Endothelial cell of umbilical vein (primary cell): ENCODE results near the gene ATG14. TPM values are rescaled to one million over a fixed set of nuclear protein-coding genes. Genes with fewer than 3 reads are reported as not detected.

Source experiments
- BruUV-seq: library from RNA; stranded (reverse); fragments of 400-500 nt; replicated peaks from 2 replicates; lab custom pipeline; 2021; lab: Mats Ljungman, UMichigan
- CTCF ChIA-PET: fragments of 300-600, 350-600 bp; sonication (Branson Sonifier 250); formaldehyde crosslinking; loops from one replicate; lab custom pipeline; 2021; ENCODE audit warnings: antibody characterized with exemption, inconsistent platforms; lab: Charles Lee
- POLR2A ChIA-PET: fragments of 300-600, 350-600 bp; sonication (Branson Sonifier 250); formaldehyde crosslinking; loops from one replicate; lab custom pipeline; 2021; ENCODE audit warnings: antibody characterized with exemption, inconsistent platforms; lab: Charles Lee
- DNase-seq: peaks from one replicate; pipeline ENCODE4 v3.0.0-alpha.2; 2011; ENCODE audit warnings: low read depth, low spot score
- FAIRE-seq: peaks from 2 replicates; lab custom pipeline; 2011; peaks lifted over from hg19 to GRCh38; lab: Jason Lieb, UNC
- H2AFZ ChIP-seq: 2 replicates; pipeline ENCODE4 v1.6.0; 2012; ENCODE audit warnings: low read depth, low read length, control low read depth, inconsistent platforms
- H3K27ac ChIP-seq: 2 replicates; pipeline ENCODE4 v1.5.1; 2011; ENCODE audit warnings: low read depth, mild to moderate bottlenecking, control low read depth, low read length, moderate library complexity; ENCODE audit not compliant: insufficient read depth
- H3K27me3 ChIP-seq, 2 experiments: 2 replicates each; pipeline versions ENCODE4 v1.6.0 to v1.6.1; 2011; ENCODE audit warnings: low read length in 2 of 2, mixed read lengths in 1 of 2; ENCODE audit not compliant: control insufficient read depth in 2 of 2, insufficient read depth in 2 of 2
- H3K36me3 ChIP-seq, 2 experiments: 2 replicates in 1 of 2; 3 replicates in 1 of 2; pipeline ENCODE4 v1.5.1; 2011; ENCODE audit warnings: low read length in 2 of 2, mild to moderate bottlenecking in 1 of 2, moderate library complexity in 1 of 2; ENCODE audit not compliant: control insufficient read depth in 2 of 2, insufficient read depth in 2 of 2; ENCODE audit errors: extremely low read depth in 1 of 2
- H3K4me1 ChIP-seq: 3 replicates; pipeline ENCODE4 v1.5.1; 2011; ENCODE audit warnings: mild to moderate bottlenecking, low read length; ENCODE audit not compliant: control insufficient read depth, insufficient read depth; ENCODE audit errors: extremely low read depth
- H3K4me2 ChIP-seq: 2 replicates; pipeline ENCODE4 v1.6.1; 2011; ENCODE audit warnings: low read length, control low read depth, mixed read lengths; ENCODE audit not compliant: insufficient read depth
- H3K4me3 ChIP-seq, 3 experiments: fragments of 200-600 bp in 1 of 3; sonication (generic), shearing (Covaris generic) in 1 of 3; replicated peaks in 1 of 3; 2 replicates each; pipeline ENCODE4 v1.5.1; 2011 to 2016; ENCODE audit warnings: control low read depth in 3 of 3, low read length in 3 of 3, mild to moderate bottlenecking in 2 of 3, inconsistent platforms in 1 of 3, low read depth in 1 of 3, moderate library complexity in 1 of 3; ENCODE audit not compliant: insufficient read depth in 1 of 3
- H3K79me2 ChIP-seq: 2 replicates; pipeline ENCODE4 v1.6.0; 2012; ENCODE audit warnings: low read length, inconsistent platforms; ENCODE audit not compliant: control insufficient read depth, insufficient read depth
- H3K9ac ChIP-seq: replicated peaks from 2 replicates; pipeline ENCODE3; 2011; ENCODE audit warnings: low read length, control low read depth; ENCODE audit not compliant: insufficient read depth; ENCODE audit errors: extremely low read depth
- H3K9me1 ChIP-seq: replicated peaks from 3 replicates; pipeline ENCODE4 v1.6.0; 2011; ENCODE audit warnings: mild to moderate bottlenecking, low read length; ENCODE audit not compliant: control insufficient read depth, insufficient read depth; ENCODE audit errors: extremely low read depth
- H3K9me3 ChIP-seq: replicated peaks from 2 replicates; pipeline ENCODE4 v1.5.1; 2012; ENCODE audit warnings: low read length, inconsistent platforms; ENCODE audit not compliant: control insufficient read depth, insufficient read depth
- H4K20me1 ChIP-seq: replicated peaks from 2 replicates; pipeline ENCODE3; 2011; ENCODE audit warnings: mild to moderate bottlenecking, low read length; ENCODE audit not compliant: control insufficient read depth, insufficient read depth; ENCODE audit errors: extremely low read depth
- EZH2 ChIP-seq: IDR thresholded peaks from 2 replicates; pipeline ENCODE4 v1.6.1; 2012; ENCODE audit warnings: borderline replicate concordance, low read depth, mild to moderate bottlenecking, moderate library complexity, low read length, inconsistent platforms; ENCODE audit not compliant: severe bottlenecking
- FOS ChIP-seq: IDR thresholded peaks from 2 replicates; pipeline ENCODE4 v1.6.1; 2011; ENCODE audit warnings: mild to moderate bottlenecking, low read length, moderate library complexity, borderline replicate concordance; ENCODE audit not compliant: insufficient read depth
- GATA2 ChIP-seq: IDR thresholded peaks from 2 replicates; pipeline ENCODE4 v1.7.0; 2011; ENCODE audit warnings: low read depth, mild to moderate bottlenecking, moderate library complexity, mixed read lengths, low read length; ENCODE audit not compliant: insufficient read length, insufficient read depth
- JUN ChIP-seq: IDR thresholded peaks from 2 replicates; pipeline ENCODE4 v1.6.1; 2011; ENCODE audit warnings: borderline replicate concordance, low read depth; ENCODE audit not compliant: insufficient read length, insufficient read depth
- MYC ChIP-seq: IDR thresholded peaks from one replicate; pipeline ENCODE4 v1.6.1; 2011; ENCODE audit warnings: mild to moderate bottlenecking, low read depth, low read length
- POLR2A ChIP-seq: IDR thresholded peaks from 2 replicates; pipeline ENCODE4 v1.6.1; 2012; ENCODE audit warnings: low read depth, mild to moderate bottlenecking, control low read depth, low read length
- POLR2AphosphoS5 ChIP-seq: IDR thresholded peaks from 2 replicates; pipeline ENCODE4 v1.6.1; 2012; ENCODE audit warnings: low read depth, mild to moderate bottlenecking, control low read depth, low read length, moderate library complexity; ENCODE audit not compliant: insufficient read depth
- dilution Hi-C: fragments of 300-500 bp; cut with MboI; formaldehyde crosslinking; loops from one replicate; pipeline ENCODE4 v1.15.0; 2019; ENCODE audit warnings: low sequenced_read_pairs; ENCODE audit not compliant: extremely low pct_ligation_motif_present
- intact Hi-C: fragments of 100-400 bp; cut with micrococcal nuclease; formaldehyde crosslinking; loops from one replicate; pipeline ENCODE4 v1.10.0; 2022
- polyA plus RNA-seq, 4 experiments: library from polyadenylated mRNA; depleted of rRNA in 3 of 4; stranded (reverse) in 3 of 4; unstranded in 1 of 4; fragments of >200 nt; gene quantifications; 2 replicates each; pipeline versions ENCODE4 v1.2.1 to v1.2.3, GENCODE V29; 2011 to 2012; ENCODE audit warnings: missing spikeins in 1 of 4
- total RNA-seq: library from RNA; stranded (reverse); gene quantifications from 2 replicates; pipeline ENCODE4 v1.2.3, GENCODE V29; 2021
- TF ChIP-seq, protein P1 (sequence below): IDR thresholded peaks from 2 replicates; pipeline ENCODE4 v1.6.1; 2011; ENCODE audit not compliant: insufficient read depth, insufficient read length
- TF ChIP-seq, protein P2 (sequence below), 2 donors: IDR thresholded peaks; 1 replicate in 1 of 2; 2 replicates in 1 of 2; pipeline ENCODE4 v1.5.1; 2011; ENCODE audit warnings: low read length in 2 of 2, mild to moderate bottlenecking in 2 of 2, moderate library complexity in 2 of 2, control low read depth in 1 of 2, inconsistent platforms in 1 of 2, low read depth in 1 of 2; ENCODE audit not compliant: insufficient read depth in 1 of 2; ENCODE audit errors: extremely low read depth in 1 of 2

Gene ATG14
- total and polyA plus RNA-seq, 2 donors (not counting 3 experiments of a cell fraction or from before 2014, with no cell fraction given): 5.9 to 10.0 TPM

GRCh38 chr14:55366271-55366670, 45.4 kb downstream of the ATG14 start:
- Histone ChIP-seq H3K27ac (no peak overlapping the region), H3K9me3 (no peaks in the 10 kb centered on the region), H3K9ac (no peak overlapping the region), H3K4me3 (no peak overlapping the region), H3K9me1 (no peaks in the 10 kb centered on the region), H4K20me1 (no peaks in the 10 kb centered on the region), H3K79me2 (no peaks in the 10 kb centered on the region), H2AFZ (no peak overlapping the region), H3K4me1 (no peaks in the 10 kb centered on the region), H3K27me3 (no peaks in the 10 kb centered on the region), H3K4me2 (no peak overlapping the region), H3K36me3 (peaks cover 6% of the 10 kb centered on the region in 2 experiments)
- no peak for TF ChIP-seq GATA2
- TF ChIP-seq FOS: no peak
- TF ChIP-seq, protein P1, sequence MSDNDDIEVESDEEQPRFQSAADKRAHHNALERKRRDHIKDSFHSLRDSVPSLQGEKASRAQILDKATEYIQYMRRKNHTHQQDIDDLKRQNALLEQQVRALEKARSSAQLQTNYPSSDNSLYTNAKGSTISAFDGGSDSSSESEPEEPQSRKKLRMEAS: no peak
- TF ChIP-seq POLR2A: no peak
- TF ChIP-seq EZH2: no peak
- TF ChIP-seq, protein P2, sequence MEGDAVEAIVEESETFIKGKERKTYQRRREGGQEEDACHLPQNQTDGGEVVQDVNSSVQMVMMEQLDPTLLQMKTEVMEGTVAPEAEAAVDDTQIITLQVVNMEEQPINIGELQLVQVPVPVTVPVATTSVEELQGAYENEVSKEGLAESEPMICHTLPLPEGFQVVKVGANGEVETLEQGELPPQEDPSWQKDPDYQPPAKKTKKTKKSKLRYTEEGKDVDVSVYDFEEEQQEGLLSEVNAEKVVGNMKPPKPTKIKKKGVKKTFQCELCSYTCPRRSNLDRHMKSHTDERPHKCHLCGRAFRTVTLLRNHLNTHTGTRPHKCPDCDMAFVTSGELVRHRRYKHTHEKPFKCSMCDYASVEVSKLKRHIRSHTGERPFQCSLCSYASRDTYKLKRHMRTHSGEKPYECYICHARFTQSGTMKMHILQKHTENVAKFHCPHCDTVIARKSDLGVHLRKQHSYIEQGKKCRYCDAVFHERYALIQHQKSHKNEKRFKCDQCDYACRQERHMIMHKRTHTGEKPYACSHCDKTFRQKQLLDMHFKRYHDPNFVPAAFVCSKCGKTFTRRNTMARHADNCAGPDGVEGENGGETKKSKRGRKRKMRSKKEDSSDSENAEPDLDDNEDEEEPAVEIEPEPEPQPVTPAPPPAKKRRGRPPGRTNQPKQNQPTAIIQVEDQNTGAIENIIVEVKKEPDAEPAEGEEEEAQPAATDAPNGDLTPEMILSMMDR (IDR thresholded peaks at IDR 0.05; ENCODE audit: extremely low read depth in 1 of 2, insufficient read depth in 1 of 2, low read depth in 1 of 2, low read length in 2 of 2): no peak
- no peak for TF ChIP-seq JUN
- TF ChIP-seq POLR2AphosphoS5: no peak
- TF ChIP-seq MYC: no peak
- FAIRE-seq (peak; percentile 60), DNase-seq (peak; percentile 9)
- dilution Hi-C loops (no loop called here), intact Hi-C loops (no loop called here)
- BruUV-seq: no TSS peak
- ChIA-PET POLR2A (no interaction called here), CTCF (interaction anchor here (1.7 kb wide), 1 partner anchor 12 kb away, joined by 5 read pairs; no protein-coding TSS in a partner anchor)
